Measurements from ENCODE around the gene SCP2.

SCP2 gene

DNA sequence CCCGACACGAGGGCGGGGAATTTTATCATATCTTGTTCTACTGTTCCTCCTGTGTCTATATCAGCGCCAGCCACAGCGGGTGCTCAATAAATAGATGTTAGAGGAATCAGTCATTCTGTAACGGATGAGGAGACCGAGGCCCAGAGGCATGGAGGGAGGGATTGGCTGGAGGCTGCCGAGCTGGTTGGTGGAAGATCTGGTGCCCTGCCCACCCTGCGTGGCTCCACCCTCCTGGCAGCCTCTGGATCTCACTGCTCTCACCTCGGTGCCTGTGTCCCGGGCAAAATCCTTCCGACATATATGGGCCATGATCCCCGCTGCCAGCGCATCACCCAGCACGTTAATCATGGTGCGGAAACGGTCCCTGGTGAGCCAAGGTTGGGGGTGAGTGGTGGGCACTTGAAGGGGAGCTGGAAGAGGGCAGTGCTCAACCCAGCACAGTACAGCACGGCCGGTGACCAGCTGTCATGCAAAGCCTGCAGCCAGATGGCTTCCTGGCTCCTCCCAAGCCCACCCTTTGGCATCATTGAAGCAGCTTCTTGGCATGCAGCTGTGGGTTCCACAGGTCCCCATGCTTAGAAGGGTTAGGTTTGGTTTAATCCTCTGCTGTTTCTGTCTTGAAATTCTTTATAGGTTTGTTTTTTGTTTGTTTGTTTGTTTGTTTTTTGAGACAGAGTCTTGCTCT lies 161.7 kb downstream of the SCP2 start:
- Histone ChIP-seq H3K4me2 (ENCODE audit: low read length) (no peak overlapping the region), H3K9ac (ENCODE audit: low read length) (no peak overlapping the region), H3K9me2 (ENCODE audit: low read depth, low read length) (no peaks in the 10 kb centered on the region), H3F3A (ENCODE audit: insufficient read depth, low read length) (no peaks in the 10 kb centered on the region), H3K4me3 (ENCODE audit: low read depth, low read length, poor library complexity, severe bottlenecking) (no peak overlapping the region), H3K79me2 (ENCODE audit: insufficient read depth, low read length) (no peaks in the 10 kb centered on the region), H3K9me3 (ENCODE audit: low read length) (no peaks in the 10 kb centered on the region), H3K36me3 (ENCODE audit: insufficient read depth, low read length) (no peaks in the 10 kb centered on the region), H3K4me1 (ENCODE audit: insufficient read depth, low read length, severe bottlenecking) (no peaks in the 10 kb centered on the region), H3K27me3 (ENCODE audit: insufficient read depth, low read length) (no peaks in the 10 kb centered on the region), H2AFZ (ENCODE audit: low read length) (no peak overlapping the region), H3K27ac (ENCODE audit: low read depth, low read length, poor library complexity, severe bottlenecking) (no peak overlapping the region), H4K20me1 (ENCODE audit: insufficient read depth, low read length) (no peaks in the 10 kb centered on the region)
- TF ChIP-seq, protein P1, sequence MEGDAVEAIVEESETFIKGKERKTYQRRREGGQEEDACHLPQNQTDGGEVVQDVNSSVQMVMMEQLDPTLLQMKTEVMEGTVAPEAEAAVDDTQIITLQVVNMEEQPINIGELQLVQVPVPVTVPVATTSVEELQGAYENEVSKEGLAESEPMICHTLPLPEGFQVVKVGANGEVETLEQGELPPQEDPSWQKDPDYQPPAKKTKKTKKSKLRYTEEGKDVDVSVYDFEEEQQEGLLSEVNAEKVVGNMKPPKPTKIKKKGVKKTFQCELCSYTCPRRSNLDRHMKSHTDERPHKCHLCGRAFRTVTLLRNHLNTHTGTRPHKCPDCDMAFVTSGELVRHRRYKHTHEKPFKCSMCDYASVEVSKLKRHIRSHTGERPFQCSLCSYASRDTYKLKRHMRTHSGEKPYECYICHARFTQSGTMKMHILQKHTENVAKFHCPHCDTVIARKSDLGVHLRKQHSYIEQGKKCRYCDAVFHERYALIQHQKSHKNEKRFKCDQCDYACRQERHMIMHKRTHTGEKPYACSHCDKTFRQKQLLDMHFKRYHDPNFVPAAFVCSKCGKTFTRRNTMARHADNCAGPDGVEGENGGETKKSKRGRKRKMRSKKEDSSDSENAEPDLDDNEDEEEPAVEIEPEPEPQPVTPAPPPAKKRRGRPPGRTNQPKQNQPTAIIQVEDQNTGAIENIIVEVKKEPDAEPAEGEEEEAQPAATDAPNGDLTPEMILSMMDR (IDR thresholded peaks at IDR 0.05; ENCODE audit: low read length) = no peak
- TF ChIP-seq EZH2 (IDR thresholded peaks at IDR 0.05; ENCODE audit: borderline replicate concordance, low read length) = no peak

DNA sequence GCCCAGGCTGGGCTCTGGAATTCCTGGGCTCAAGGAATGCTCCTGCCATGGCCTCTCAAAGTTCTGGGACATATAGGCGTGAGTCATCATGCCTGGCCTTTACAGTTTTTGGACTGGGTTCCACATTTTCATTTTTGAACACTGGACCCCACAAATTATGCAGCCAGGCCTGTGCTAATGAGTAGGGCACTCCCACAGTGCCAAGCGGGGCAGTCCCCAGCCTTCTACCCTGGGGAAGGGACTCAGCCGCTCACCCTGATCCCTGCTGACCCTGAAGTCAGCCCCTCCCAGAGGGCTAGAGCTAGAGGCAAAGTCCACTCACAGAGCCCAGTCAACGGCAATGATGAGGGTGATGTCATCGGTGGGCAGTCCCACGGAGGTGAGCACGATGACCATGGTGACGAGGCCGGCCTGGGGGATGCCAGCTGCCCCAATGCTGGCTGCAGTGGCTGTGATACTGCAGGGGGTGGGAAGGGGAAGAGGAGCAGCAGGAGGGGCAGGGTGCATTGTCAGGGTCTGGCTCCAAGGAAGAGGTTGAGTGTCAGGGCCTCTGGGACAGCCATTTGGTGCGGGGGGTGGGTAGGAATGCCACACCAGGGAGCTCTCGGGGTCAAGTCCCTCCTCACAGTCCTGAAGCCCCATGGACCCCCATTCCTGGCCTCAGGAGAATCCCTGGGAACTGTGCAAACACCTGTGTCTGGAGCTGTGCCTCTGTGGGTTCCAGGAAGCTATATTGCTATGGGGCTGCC lies 162.6 kb downstream of the SCP2 start:
- no peak overlapping the region for H2AFZ ChIP-seq (ENCODE audit: low read length)
- no peak overlapping the region for H3K4me2 ChIP-seq (ENCODE audit: low read length)

DNA sequence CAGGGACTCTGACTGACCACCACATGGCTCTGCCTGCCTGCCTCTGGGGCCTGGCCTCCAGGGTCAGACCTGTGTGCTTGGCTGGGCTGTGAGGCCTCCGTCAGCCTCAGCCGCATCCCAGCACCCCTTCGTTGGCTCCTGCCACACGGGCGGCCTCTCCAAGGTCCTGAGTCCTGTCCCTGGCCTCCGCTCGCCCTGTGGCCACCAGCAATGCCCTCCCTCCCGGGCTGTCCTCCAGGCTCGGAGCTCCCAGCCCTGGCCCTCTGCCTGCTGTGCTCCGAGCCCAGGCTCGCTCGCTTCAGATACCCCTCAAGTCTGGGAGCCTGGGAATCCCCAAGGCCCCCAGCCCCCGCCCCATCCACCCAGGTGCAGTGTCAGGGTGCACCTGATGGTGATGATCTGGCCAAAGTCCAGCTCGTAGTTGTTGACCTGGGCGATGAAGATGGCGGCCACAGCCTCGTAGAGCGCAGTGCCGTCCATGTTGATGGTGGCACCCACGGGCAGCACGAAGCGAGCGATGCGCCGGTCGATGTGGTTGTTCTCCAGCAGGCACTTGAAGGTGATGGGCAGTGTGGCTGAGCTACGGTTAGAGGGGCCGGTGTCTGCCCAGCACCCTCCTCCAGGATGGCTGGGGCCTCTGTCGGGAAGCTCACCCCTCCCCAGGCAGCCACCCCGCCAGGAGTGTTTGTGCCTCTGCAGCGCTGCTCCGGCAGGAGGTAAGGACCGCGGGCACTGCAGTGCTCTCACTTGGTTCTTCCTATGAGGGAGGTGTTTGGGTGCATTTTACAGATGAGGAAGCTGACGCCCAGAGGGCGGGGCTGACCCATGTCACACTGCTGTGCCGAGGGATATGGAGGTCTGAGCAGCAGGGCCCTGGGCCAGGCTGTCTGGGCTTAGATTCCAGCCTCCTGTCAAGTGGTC lies 163.4 kb downstream of the SCP2 start:
- Histone ChIP-seq H3K9me2 (ENCODE audit: low read depth, low read length) (no peaks in the 10 kb centered on the region), H3K36me3 (ENCODE audit: insufficient read depth, low read length) (no peaks in the 10 kb centered on the region), H3K4me1 (ENCODE audit: insufficient read depth, low read length, severe bottlenecking) (no peaks in the 10 kb centered on the region), H3K4me3 (ENCODE audit: low read depth, low read length, poor library complexity, severe bottlenecking) (no peak overlapping the region), H3F3A (ENCODE audit: insufficient read depth, low read length) (no peaks in the 10 kb centered on the region), H4K20me1 (ENCODE audit: insufficient read depth, low read length) (no peaks in the 10 kb centered on the region), H3K27me3 (ENCODE audit: insufficient read depth, low read length) (no peaks in the 10 kb centered on the region), H3K79me2 (ENCODE audit: insufficient read depth, low read length) (no peaks in the 10 kb centered on the region), H3K4me2 (ENCODE audit: low read length) (no peak overlapping the region), H3K9me3 (ENCODE audit: low read length) (no peaks in the 10 kb centered on the region), H3K9ac (ENCODE audit: low read length) (no peak overlapping the region), H2AFZ (ENCODE audit: low read length) (no peak overlapping the region), H3K27ac (ENCODE audit: low read depth, low read length, poor library complexity, severe bottlenecking) (no peak overlapping the region)
- TF ChIP-seq, protein P1 (IDR thresholded peaks at IDR 0.05; ENCODE audit: low read length) = no peak
- no peak for TF ChIP-seq EZH2 (IDR thresholded peaks at IDR 0.05; ENCODE audit: borderline replicate concordance, low read length)

More for the DNA sequence above, 162.6 kb downstream of the SCP2 start:
- H4K20me1 ChIP-seq (ENCODE audit: insufficient read depth, low read length) = no peaks in the 10 kb centered on the region
- TF ChIP-seq, protein P1 (IDR thresholded peaks at IDR 0.05; ENCODE audit: low read length) = no peak
- no peak for TF ChIP-seq EZH2 (IDR thresholded peaks at IDR 0.05; ENCODE audit: borderline replicate concordance, low read length)
- H3K79me2 ChIP-seq (ENCODE audit: insufficient read depth, low read length) = no peaks in the 10 kb centered on the region
- H3F3A ChIP-seq (ENCODE audit: insufficient read depth, low read length) = no peaks in the 10 kb centered on the region
- H3K27ac ChIP-seq (ENCODE audit: low read depth, low read length, poor library complexity, severe bottlenecking) = no peak overlapping the region
- H3K4me3 ChIP-seq (ENCODE audit: low read depth, low read length, poor library complexity, severe bottlenecking) = no peak overlapping the region
- H3K27me3 ChIP-seq (ENCODE audit: insufficient read depth, low read length) = no peaks in the 10 kb centered on the region
- H3K36me3 ChIP-seq (ENCODE audit: insufficient read depth, low read length) = no peaks in the 10 kb centered on the region
- H3K4me1 ChIP-seq (ENCODE audit: insufficient read depth, low read length, severe bottlenecking) = no peaks in the 10 kb centered on the region
- H3K9me3 ChIP-seq (ENCODE audit: low read length) = no peaks in the 10 kb centered on the region
- H3K9ac ChIP-seq (ENCODE audit: low read length) = no peak overlapping the region
- H3K9me2 ChIP-seq (ENCODE audit: low read depth, low read length) = no peaks in the 10 kb centered on the region
